Mucosa of stomach (tissue), 1 donor: ENCODE results near the gene CACYBP.
A peak's percentile ranks its signal among the peaks of the same experiment; 100 is the strongest.

ENCODE experiments used
- H3K27me3 ChIP-seq: one replicate; pipeline ENCODE4 v1.7.0; 2013; ENCODE audit warnings: mild to moderate bottlenecking, low read length; ENCODE audit not compliant: control insufficient read depth, insufficient read depth
- H3K36me3 ChIP-seq: one replicate; pipeline ENCODE4 v1.7.0; 2013; ENCODE audit warnings: low read length; ENCODE audit not compliant: control insufficient read depth, insufficient read depth
- H3K4me1 ChIP-seq: one replicate; pipeline ENCODE4 v1.7.0; 2013; ENCODE audit warnings: mild to moderate bottlenecking, low read length; ENCODE audit not compliant: control insufficient read depth, insufficient read depth
- H3K4me3 ChIP-seq: one replicate; pipeline ENCODE4 v1.7.0; 2013; ENCODE audit warnings: low read length
- H3K9ac ChIP-seq: one replicate; pipeline ENCODE4 v1.7.0; 2013; ENCODE audit warnings: mild to moderate bottlenecking, low read length, moderate library complexity
- H3K9me3 ChIP-seq: one replicate; pipeline ENCODE4 v1.7.0; 2013; ENCODE audit warnings: mild to moderate bottlenecking, low read length, moderate library complexity; ENCODE audit not compliant: control insufficient read depth
- donor health status: Pancreatic carcinoma.

Gene CACYBP, protein sequence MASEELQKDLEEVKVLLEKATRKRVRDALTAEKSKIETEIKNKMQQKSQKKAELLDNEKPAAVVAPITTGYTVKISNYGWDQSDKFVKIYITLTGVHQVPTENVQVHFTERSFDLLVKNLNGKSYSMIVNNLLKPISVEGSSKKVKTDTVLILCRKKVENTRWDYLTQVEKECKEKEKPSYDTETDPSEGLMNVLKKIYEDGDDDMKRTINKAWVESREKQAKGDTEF

DNA sequence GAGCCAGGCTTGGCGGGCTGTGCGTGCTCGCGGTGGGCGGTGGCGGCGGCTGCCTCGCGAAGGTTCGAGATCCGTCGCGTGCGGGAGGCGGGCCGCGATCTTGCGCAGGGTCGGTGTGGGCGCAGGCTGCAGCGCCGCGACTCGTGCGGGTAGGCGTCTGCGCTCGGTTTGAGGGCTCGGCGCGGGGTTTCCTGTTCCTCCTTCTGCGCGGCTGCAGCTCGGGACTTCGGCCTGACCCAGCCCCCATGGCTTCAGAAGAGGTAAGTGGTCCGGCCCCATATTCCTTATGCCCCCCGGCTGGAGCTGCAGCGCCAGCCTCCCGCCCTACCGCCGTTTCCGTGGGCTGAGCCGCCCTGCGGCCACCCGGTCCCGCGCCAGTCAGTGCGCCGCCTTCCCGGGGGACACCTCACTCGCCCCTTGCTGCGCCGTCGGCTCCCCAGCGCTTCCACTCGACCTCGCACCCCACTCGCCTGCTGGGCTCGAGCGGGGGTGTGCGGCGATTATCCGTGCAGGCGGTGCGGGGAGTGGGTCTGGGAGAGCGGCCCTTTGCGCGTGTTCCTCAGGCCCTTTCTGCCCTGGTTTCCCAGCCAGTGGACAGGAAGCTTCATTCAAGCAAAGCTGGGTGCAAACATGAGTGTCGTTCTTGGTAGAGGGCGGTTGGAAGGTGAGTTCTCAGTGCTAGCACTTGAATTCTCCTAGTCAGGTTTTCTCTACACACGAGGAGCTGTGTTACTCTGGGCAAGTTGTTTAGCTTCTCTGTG, at the start of gene CACYBP:
TSS of gene CACYBP (plus strand) at position 12 of the 761 bp plus-strand sequence. CDS start at position 246, 234 bp downstream.
- Histone ChIP-seq H3K9ac (peak within 1 kb of the TSS; percentile 93), H3K27me3 (no peaks in the 10 kb centered on the region), H3K36me3 (no peaks in the 10 kb centered on the region), H3K9me3 (no peaks in the 10 kb centered on the region), H3K4me1 (no peaks in the 10 kb centered on the region), H3K4me3 (peak within 1 kb of the TSS; percentile 62)

DNA sequence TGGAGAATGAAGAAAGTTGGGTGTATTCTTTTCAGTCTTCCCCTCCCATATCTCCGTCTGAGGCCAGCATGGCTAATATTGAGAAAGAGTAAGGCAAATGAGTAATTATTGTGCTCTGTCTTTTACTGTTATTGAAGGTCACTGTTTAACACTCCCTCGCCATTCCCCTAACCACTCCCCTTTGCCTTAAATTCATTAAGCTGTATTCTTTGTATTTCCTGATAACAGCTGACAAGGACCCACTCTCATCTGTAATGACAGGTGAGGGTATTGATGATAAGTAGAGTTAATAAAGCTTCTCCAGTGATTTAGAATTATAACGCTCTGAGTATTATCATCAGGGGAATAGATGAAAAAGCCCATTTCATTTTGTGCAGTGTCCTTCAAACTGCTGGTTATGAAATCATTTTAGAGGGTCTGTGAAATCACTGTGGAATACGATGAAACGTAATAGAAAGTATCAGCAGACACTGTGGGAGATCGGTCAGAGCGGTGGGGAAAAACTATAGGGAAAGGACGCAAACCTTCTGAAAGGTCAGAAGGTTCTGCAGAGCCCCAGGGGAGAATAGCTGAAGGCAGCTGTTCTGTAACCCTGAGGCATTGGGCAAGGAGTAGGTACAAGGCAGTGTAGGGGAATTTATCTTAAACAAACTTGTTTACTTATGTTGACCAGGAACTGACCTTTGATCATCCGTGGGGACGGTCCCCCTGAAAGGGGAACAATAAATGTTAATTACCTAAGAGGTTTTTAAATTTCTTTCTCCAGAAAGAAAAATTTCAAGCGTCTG, 46.3 kb upstream of the CACYBP start:
- Histone ChIP-seq H3K36me3 (no peaks in the 10 kb centered on the region), H3K4me1 (peaks cover 24% of the 10 kb centered on the region), H3K9me3 (no peaks in the 10 kb centered on the region), H3K9ac (no peak overlapping the region), H3K4me3 (no peak overlapping the region), H3K27me3 (no peaks in the 10 kb centered on the region)

DNA sequence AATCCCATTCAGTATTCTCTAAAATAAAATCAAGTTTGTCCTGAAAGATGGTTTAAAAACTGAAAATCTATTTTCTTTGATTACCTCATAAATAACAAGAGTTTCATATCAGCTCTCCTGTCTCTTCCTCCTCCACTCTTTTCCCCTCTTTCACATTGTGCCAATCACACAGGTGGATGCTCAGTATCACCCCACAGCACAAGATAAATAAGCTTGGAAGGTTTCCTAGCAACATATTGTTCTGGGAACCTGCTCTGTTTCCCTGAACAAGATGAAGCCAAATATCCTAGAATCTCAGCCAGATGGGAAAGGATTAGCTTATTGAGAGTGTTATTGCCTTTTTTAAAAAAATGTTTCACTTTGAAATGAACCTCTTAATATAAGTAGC, 45.7 kb upstream of the CACYBP start:
- Histone ChIP-seq H3K4me3 (no peak overlapping the region), H3K27me3 (no peaks in the 10 kb centered on the region), H3K9me3 (no peaks in the 10 kb centered on the region), H3K9ac (no peak overlapping the region), H3K36me3 (no peaks in the 10 kb centered on the region), H3K4me1 (peaks cover 24% of the 10 kb centered on the region)

DNA sequence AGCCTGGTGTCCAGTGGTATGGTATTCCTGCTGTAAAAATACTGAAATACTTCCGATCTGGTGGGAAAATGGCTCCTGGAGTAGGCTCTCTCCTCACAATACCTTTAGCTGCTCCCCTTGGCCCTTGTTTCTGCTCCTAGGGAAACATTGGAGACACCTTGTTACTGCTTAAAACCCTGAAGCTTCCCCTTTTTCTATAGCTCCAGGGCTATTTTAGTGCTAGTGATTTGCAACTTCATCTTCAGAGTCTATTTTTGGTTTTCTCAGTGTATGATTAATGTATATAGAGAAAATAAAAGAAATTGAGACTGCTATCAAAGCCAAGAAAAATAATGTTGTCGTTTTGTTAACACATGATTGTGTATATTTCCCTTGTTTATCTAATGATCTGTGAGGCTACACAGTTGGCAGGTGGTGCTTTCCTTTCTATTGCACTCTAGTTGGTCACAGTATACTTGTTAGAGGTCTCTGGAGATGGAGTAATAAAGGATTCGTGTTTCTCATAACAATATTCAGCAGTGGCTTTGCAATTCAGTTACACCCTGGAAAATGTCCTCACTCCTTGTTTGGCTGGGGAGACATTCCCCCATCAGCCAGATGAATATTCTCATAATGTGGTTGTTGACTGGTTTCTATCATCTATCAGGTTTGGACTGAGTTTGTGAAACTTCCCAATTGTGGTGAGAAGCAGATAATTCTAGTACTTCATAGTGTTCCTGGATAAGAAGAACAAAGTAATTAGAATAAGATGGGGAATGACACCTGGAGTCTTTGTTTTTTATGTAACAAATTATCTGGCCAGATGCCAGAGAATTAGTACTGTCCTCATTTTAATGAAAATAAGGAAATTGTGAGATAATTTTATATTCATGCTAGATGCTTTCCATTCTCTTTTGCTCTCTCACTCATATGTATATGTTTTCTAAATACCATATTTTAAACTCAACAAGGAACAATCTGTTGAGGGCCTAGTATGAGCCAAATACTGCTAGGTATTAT, 44.8 kb upstream of the CACYBP start:
- H3K27me3 ChIP-seq = no peaks in the 10 kb centered on the region
- peaks cover 24% of the 10 kb centered on the region for H3K4me1 ChIP-seq
- H3K9ac ChIP-seq = no peak overlapping the region
- no peak overlapping the region for H3K4me3 ChIP-seq
- no peaks in the 10 kb centered on the region for H3K36me3 ChIP-seq
- no peaks in the 10 kb centered on the region for H3K9me3 ChIP-seq

DNA sequence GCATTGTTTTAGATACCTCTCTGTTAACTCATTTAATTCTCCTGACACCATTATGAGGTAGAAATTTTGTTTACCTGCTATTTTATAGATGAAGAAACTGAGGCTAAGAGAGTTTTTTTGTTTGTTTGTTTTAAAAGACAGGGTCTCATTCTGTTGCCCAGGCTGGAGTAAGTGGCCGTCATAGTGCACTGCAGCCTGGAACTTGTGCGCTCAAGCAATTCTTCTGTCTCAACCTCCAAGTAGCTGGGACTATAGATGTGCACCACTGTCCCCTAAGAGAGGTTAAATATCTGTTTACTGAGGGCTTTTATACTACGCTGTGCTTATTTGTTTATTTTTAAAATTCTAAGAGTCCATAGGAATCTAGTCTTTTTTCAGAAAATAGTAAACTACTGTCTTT, 43.7 kb upstream of the CACYBP start:
- H3K9me3 ChIP-seq = no peaks in the 10 kb centered on the region
- peaks cover 24% of the 10 kb centered on the region for H3K4me1 ChIP-seq
- no peaks in the 10 kb centered on the region for H3K36me3 ChIP-seq
- H3K4me3 ChIP-seq = no peak overlapping the region
- H3K27me3 ChIP-seq = no peaks in the 10 kb centered on the region
- H3K9ac ChIP-seq = no peak overlapping the region

DNA sequence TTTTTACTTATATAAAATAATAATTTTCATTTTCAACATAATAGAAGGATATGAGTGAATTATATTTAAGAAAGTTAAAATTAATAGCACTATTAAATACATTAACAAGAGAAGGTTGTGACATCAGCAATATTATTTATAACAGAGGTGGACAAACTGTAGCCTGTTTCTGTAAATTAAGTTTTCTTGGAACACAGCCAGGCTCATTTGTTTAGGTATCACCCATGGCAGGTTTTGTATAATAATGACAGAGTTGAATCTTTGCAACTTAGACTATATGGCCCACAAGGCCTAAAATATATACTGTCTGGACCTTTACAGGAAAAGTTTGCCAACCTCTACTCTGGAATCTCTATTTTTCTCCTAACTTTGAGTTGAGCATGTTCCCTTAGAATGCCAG, 42.8 kb upstream of the CACYBP start:
- no peaks in the 10 kb centered on the region for H3K27me3 ChIP-seq
- H3K4me3 ChIP-seq = no peak overlapping the region
- H3K4me1 ChIP-seq = peaks cover 24% of the 10 kb centered on the region

DNA sequence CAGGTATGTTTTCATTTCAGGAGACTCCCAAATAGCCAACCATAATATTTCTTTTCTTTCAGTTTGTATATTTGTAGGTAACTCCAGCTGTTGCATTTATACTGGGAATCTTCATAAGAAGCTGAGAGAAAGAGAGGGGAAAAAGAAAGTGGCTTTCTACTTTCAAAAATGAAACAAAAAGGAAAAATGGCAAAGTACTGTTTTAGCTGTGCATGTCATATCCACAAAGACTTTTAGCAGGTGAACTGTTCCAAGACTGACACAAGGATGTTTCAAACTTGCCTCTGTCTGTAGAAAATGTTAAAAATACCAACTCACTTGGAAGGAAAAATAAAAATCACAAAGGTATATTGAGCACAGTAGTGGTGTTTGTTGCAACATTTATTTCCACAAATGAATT, 41.9 kb upstream of the CACYBP start:
- no peaks in the 10 kb centered on the region for H3K27me3 ChIP-seq
- no peaks in the 10 kb centered on the region for H3K9me3 ChIP-seq
- peaks cover 21% of the 10 kb centered on the region for H3K4me1 ChIP-seq
- no peak overlapping the region for H3K9ac ChIP-seq
- H3K4me3 ChIP-seq = no peak overlapping the region
- H3K36me3 ChIP-seq = no peaks in the 10 kb centered on the region

More for the DNA sequence above, 42.8 kb upstream of the CACYBP start:
- Histone ChIP-seq H3K36me3 (no peaks in the 10 kb centered on the region), H3K9me3 (no peaks in the 10 kb centered on the region), H3K9ac (no peak overlapping the region)

DNA sequence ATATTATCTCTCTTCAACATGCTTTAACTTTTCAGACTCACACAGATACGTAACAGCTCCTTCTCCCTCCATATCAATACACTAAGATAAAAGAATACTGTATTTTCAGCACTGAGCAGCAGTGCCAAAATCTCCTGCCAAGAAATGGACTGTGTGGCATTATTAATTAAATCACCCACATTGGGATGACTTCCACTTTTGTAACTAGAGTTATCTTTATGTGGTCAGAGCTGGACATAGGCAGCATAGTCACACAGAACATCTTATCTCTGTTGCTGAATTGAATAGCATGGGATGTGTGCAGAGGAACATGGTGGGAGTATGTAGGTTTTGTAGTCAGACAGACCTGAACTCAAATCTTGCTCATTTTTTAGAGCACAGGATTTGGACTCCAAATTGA, 41.4 kb upstream of the CACYBP start:
- Histone ChIP-seq H3K4me3 (no peak overlapping the region), H3K4me1 (peaks cover 18% of the 10 kb centered on the region), H3K36me3 (no peaks in the 10 kb centered on the region), H3K9ac (no peak overlapping the region), H3K27me3 (no peaks in the 10 kb centered on the region), H3K9me3 (no peaks in the 10 kb centered on the region)

DNA sequence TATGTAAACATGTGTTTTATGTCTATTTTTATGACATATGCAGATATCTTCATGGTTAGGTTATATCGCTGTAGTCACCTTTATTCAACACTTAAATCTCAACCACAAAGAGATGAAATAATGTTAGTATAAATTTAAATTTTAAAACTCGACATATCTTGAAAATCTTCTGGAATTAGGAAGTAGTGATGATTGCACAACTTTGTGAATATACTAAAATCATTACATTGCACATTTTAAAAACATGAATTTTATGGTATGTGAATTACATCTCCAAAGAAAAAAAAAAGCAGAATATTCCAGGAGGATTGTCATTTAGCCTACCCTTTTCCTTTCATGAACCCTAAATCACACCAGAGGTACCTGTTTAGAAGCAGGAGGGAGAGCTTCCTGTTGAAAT, 39.4 kb upstream of the CACYBP start:
- Histone ChIP-seq H3K4me3 (no peak overlapping the region), H3K36me3 (no peaks in the 10 kb centered on the region), H3K9me3 (no peaks in the 10 kb centered on the region), H3K4me1 (peaks cover 22% of the 10 kb centered on the region), H3K9ac (no peak overlapping the region), H3K27me3 (no peaks in the 10 kb centered on the region)

DNA sequence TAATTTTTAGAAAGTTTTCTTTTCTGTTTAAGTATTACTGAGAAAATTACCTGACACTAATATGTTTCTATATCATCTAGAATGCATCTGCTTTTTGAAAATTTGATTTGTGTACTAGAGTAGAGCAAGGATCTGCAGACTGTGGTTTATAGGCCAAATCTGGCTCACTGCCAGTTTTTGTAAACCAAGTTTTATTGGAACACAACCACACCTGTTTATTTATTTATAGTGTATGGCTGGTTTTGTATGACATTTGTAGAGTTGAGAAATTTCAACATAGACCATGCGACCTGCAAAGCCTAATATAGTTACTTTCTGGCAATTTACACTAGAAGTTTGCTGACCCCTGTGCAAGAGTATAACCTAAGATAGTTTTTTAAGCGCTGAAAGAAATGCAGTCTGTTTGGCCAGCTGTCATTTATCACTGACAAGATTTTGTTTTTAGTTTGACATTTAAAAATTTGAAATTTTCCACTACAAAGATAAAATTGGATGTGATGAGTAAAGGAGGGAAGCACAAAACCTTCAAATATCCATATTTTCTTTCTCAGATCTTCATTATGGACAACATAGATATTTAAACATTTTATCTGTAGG, 36.1 kb upstream of the CACYBP start:
- Histone ChIP-seq H3K4me1 (peaks cover 39% of the 10 kb centered on the region), H3K27me3 (no peaks in the 10 kb centered on the region), H3K9ac (no peak overlapping the region), H3K9me3 (no peaks in the 10 kb centered on the region), H3K36me3 (no peaks in the 10 kb centered on the region), H3K4me3 (no peak overlapping the region)
